HL-60 (cell line): ENCODE results near the gene CYTH1.

ENCODE experiments used
- POLR2AphosphoS5 ChIP-seq: IDR thresholded peaks from 2 replicates; pipeline ENCODE4 v1.6.1; 2012; ENCODE audit warnings: low read depth
- TF ChIP-seq, protein P1 (sequence below): IDR thresholded peaks from one replicate; pipeline ENCODE4 v1.5.1; 2011; ENCODE audit warnings: low read length, control low read depth, inconsistent platforms; ENCODE audit not compliant: insufficient read depth

DNA sequence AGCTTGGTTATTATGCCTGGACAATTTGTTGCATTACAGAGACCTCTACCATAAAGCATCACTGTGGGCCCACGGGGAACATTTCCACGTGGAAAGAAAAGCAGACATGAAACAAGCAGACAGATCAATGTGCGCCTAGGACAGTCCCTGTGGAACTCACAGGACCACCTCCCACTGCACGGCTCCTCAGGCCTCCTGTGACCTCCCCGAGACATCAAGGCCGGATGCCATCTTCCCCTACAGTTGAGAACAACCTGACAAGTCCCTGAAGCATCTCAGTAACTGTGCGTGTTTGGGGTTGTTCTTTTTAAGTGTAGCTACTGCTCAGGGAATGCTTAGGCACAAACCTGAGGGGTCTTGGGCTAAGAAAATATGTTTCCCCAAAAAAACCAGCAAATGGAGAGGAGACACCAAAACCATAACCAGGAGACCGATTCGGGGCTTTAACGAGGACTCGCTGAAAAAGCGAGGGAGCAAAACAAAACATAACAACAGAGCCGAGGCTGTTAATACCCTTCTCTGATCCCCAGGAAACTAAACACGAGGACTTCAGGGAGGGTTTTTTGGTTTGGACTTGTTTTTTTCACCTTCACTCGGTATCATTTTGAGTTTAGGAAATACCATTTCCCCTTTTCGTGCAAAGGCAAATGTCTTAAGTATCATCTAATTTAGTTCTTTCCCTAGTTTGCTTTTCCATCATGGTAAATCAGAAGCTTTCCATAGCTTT is 87.1 kb downstream of the CYTH1 start:
- TF ChIP-seq, protein P1, sequence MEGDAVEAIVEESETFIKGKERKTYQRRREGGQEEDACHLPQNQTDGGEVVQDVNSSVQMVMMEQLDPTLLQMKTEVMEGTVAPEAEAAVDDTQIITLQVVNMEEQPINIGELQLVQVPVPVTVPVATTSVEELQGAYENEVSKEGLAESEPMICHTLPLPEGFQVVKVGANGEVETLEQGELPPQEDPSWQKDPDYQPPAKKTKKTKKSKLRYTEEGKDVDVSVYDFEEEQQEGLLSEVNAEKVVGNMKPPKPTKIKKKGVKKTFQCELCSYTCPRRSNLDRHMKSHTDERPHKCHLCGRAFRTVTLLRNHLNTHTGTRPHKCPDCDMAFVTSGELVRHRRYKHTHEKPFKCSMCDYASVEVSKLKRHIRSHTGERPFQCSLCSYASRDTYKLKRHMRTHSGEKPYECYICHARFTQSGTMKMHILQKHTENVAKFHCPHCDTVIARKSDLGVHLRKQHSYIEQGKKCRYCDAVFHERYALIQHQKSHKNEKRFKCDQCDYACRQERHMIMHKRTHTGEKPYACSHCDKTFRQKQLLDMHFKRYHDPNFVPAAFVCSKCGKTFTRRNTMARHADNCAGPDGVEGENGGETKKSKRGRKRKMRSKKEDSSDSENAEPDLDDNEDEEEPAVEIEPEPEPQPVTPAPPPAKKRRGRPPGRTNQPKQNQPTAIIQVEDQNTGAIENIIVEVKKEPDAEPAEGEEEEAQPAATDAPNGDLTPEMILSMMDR, result no peak
- no peak for TF ChIP-seq POLR2AphosphoS5
